GM10266 (cell line): ENCODE data around the gene NFE2L2.
"Not testable (repeated sequence)": the region's sequence is repeated elsewhere in the genome, so short reads cannot be mapped to it uniquely, and the experiment has no call there.

Source experiments
- DNase-seq: peaks from one replicate; pipeline ENCODE4 v3.0.0; 2012; ENCODE audit errors: extremely low spot score
- CTCF ChIP-seq: IDR thresholded peaks from 2 replicates; pipeline ENCODE4 v1.5.1; 2012; ENCODE audit warnings: mild to moderate bottlenecking, low read depth; ENCODE audit not compliant: control insufficient read depth, insufficient read depth; ENCODE audit errors: missing control alignments

Gene NFE2L2

DNA sequence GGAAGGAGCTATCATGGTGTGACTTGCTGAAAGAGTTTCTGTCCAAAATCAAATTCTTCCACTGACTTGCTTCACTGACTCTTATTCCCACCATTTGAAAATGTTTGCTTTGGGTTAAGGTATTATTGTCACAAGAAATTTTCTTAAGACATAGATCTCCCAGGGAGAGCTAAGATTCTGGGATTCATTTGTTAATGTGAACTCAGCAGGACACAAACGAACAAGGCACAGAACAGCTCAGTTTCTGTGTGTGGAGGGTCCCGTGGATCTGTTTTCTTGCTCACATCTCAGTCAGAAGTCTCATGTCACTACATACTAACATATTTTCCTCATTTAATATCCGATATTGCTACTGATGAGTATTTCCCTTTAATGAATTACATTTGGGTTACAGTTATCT lies 60.1 kb downstream of the NFE2L2 start:
- TF ChIP-seq CTCF, result no peak
- DNase-seq, result no peak

GRCh38 chr2:177201919-177202346 lies 62.6 kb downstream of the NFE2L2 start:
- no peak for TF ChIP-seq CTCF
- DNase-seq, result no peak

DNA sequence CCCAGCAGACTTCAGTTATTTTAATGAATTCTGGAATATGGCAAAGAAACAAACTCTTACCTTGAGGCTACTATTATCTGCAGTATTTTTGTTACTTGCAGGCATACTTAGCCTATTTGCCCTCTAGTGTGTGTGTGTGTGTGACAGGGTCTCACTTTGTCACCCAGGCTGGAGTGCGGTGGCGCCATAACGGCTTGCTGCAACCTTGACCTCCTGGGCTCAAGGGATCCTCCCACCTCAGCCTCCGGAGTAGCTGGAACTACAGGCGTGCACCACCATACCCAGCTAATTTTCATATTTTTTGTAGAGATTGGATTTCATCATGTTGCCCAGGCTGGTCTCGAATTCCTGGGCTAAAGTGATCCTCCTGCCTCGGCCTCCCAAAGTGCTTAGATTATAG lies 64.1 kb downstream of the NFE2L2 start:
- DNase-seq, result not testable (repeated sequence)

DNA sequence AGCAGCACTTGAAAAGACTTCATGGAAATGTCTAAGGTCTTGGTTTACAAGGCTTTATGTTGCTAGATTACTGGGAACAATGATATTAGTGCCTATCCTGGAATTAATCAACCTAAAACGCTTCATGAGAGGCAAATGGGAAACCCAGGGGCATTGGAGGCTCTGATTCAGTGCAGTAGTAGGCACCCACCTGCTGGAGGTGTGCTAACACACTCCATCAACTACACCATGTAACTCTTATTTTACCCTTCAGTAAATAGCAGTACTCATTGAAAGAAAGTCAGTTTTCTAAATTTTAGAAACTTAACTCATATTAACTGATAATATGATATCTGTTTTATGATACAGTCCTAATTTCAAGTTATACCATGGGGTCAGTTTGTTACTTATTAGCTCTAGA lies 69.3 kb downstream of the NFE2L2 start:
- peak; percentile 27 for TF ChIP-seq CTCF
- DNase-seq, result no peak

- no peak for TF ChIP-seq CTCF
- DNase-seq, result peak; percentile 40
These were observed 71.3 kb downstream of the NFE2L2 start for GRCh38 chr2:177193240-177193639.

GRCh38 chr2:177192788-177193187 lies 71.7 kb downstream of the NFE2L2 start:
- DNase-seq, result no peak
- TF ChIP-seq CTCF, result no peak

- TF ChIP-seq CTCF, result no peak
These were observed 73.6 kb downstream of the NFE2L2 start for GRCh38 chr2:177190941-177191340.

More at GRCh38 chr2:177190941-177191340, 73.6 kb downstream of the NFE2L2 start:
- no peak for DNase-seq
